Osteoblast (primary cell): Measurements from ENCODE around the gene LHX6. TPM values are rescaled to one million over a fixed set of nuclear protein-coding genes. Genes with fewer than 3 reads are reported as not detected.

Experiments
- DNase-seq: peaks from one replicate; pipeline ENCODE4 v3.0.0; 2011; ENCODE audit warnings: low spot score, mixed read lengths; ENCODE audit not compliant: insufficient read length; ENCODE audit errors: missing footprints
- H2AFZ ChIP-seq: 2 replicates; pipeline ENCODE4 v1.6.0; 2011; ENCODE audit warnings: mild to moderate bottlenecking, low read length
- H3K27ac ChIP-seq: 2 replicates; pipeline ENCODE4 v1.5.1; 2011; ENCODE audit warnings: mild to moderate bottlenecking, low read depth, low read length, moderate library complexity
- H3K27me3 ChIP-seq: 2 replicates; pipeline ENCODE4 v1.6.0; 2012; ENCODE audit warnings: mild to moderate bottlenecking, control low read depth, inconsistent platforms, low read length, moderate library complexity; ENCODE audit not compliant: insufficient read depth
- H3K36me3 ChIP-seq: 2 replicates; pipeline ENCODE4 v1.5.1; 2011; ENCODE audit warnings: mild to moderate bottlenecking, low read length, control low read depth, moderate library complexity; ENCODE audit not compliant: insufficient read depth
- H3K4me1 ChIP-seq: 2 replicates; pipeline ENCODE4 v1.5.1; 2011; ENCODE audit warnings: mild to moderate bottlenecking, low read length, control low read depth, moderate library complexity; ENCODE audit not compliant: insufficient read depth
- H3K4me2 ChIP-seq: 2 replicates; pipeline ENCODE4 v1.6.0; 2011; ENCODE audit warnings: mild to moderate bottlenecking, low read length; ENCODE audit not compliant: insufficient read depth
- H3K4me3 ChIP-seq: fragments of 200-600 bp; sonication (generic); 3 replicates; pipeline ENCODE4 v1.5.1; 2012; ENCODE audit warnings: mild to moderate bottlenecking, low read length, inconsistent platforms; ENCODE audit not compliant: insufficient read depth
- H3K79me2 ChIP-seq: 2 replicates; pipeline ENCODE4 v1.6.0; 2012; ENCODE audit warnings: mild to moderate bottlenecking, low read length, control low read depth, inconsistent platforms; ENCODE audit not compliant: insufficient read depth
- H3K9me3 ChIP-seq: 2 replicates; pipeline ENCODE4 v1.5.1; 2011; ENCODE audit warnings: low read depth, low read length, control low read depth
- H4K20me1 ChIP-seq: 2 replicates; pipeline ENCODE4 v1.6.0; 2012; ENCODE audit warnings: mild to moderate bottlenecking, low read length, control low read depth; ENCODE audit not compliant: insufficient read depth
- CTCF ChIP-seq: IDR thresholded peaks from 2 replicates; pipeline ENCODE4 v1.5.1; 2011; ENCODE audit warnings: mild to moderate bottlenecking, low read depth, low read length, moderate library complexity; ENCODE audit errors: extremely low read depth
- total RNA-seq: library from RNA; depleted of rRNA; stranded (reverse); fragments of >200 nt; gene quantifications from 2 replicates; pipeline ENCODE4 v1.2.3, GENCODE V29; 2012

The LHX6 gene
- total RNA-seq, 1 donor, result not detected

- DNase-seq, result peak; percentile 94
- Histone ChIP-seq H2AFZ (peak within 1 kb of the TSS; percentile 96), H3K9me3 (no peaks in the 10 kb centered on the region), H3K27me3 (no peaks in the 10 kb centered on the region), H3K27ac (peak within 1 kb of the TSS; percentile 96), H3K4me2 (peak within 1 kb of the TSS; percentile 86), H3K36me3 (peaks cover 15% of the 10 kb centered on the region), H3K79me2 (peaks cover 75% of the 10 kb centered on the region), H3K4me1 (peaks cover 29% of the 10 kb centered on the region), H4K20me1 (peaks cover 13% of the 10 kb centered on the region), H3K4me3 (peak within 1 kb of the TSS; percentile 95)
- no peak for TF ChIP-seq CTCF
Observed at GRCh38 chr9:122264360-122265148, 35.8 kb upstream of the LHX6 start, which contains the start of the genes MRRF and RBM18. TSS of gene MRRF (plus strand) at chr9:122264882. CDS start at chr9:122270892, 6,010 bp downstream. TSS of gene RBM18 (minus strand) at chr9:122264840. CDS start at chr9:122261492, 3,348 bp downstream.

DNA sequence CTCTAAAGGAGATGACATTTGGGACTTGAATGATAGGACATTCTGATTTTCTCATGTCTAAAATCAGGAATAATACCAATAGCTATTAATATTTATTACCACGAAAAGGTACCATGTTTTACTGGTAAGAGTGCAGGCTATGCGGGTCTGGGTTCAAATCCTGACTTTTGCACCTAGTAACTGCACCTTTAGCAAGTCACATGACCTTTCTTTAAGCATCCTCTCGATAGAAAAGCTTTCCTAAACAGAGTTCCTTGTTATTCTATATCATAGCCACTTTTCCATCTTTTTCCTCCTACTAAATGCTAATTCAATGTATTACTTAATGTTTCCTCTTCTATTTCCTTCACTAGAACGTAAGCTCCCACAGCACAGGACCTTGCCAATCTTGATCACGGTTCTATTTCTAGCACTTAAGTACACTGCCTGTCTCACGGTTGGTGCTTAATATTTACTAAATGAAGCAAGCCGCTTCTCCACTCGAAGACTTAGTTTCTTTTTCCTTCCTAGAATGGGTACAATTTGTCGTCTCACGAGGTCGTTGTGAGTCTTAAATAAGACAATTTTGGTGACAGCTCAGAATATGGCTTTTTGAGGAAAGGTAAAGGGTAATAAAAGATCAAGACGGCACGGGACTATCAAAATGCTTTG is 35.1 kb upstream of the LHX6 start:
- H3K79me2 ChIP-seq, result peaks cover 75% of the 10 kb centered on the region
- peak overlapping the region; percentile 96 for H3K27ac ChIP-seq
- peak overlapping the region; percentile 95 for H3K4me3 ChIP-seq
- H3K4me1 ChIP-seq, result peaks cover 29% of the 10 kb centered on the region
- no peak for DNase-seq
- peaks cover 22% of the 10 kb centered on the region for H3K36me3 ChIP-seq
- TF ChIP-seq CTCF, result no peak
- no peaks in the 10 kb centered on the region for H3K27me3 ChIP-seq
- peak overlapping the region; percentile 96 for H2AFZ ChIP-seq
- H3K9me3 ChIP-seq, result no peaks in the 10 kb centered on the region
- peaks cover 13% of the 10 kb centered on the region for H4K20me1 ChIP-seq
- H3K4me2 ChIP-seq, result peak overlapping the region; percentile 86

- Histone ChIP-seq H3K9me3 (no peaks in the 10 kb centered on the region), H3K36me3 (peaks cover 29% of the 10 kb centered on the region), H4K20me1 (peaks cover 18% of the 10 kb centered on the region), H3K4me1 (peaks cover 29% of the 10 kb centered on the region), H3K79me2 (peaks cover 73% of the 10 kb centered on the region), H3K4me3 (no peak overlapping the region), H3K4me2 (no peak overlapping the region), H2AFZ (no peak overlapping the region), H3K27me3 (no peaks in the 10 kb centered on the region), H3K27ac (no peak overlapping the region)
- no peak for DNase-seq
- no peak for TF ChIP-seq CTCF
Observed at GRCh38 chr9:122262073-122262472, 33.3 kb upstream of the LHX6 start.

GRCh38 chr9:122261469-122261881 is 32.7 kb upstream of the LHX6 start:
- Histone ChIP-seq H3K4me2 (no peak overlapping the region), H3K79me2 (peaks cover 71% of the 10 kb centered on the region), H3K27me3 (no peaks in the 10 kb centered on the region), H3K36me3 (peaks cover 29% of the 10 kb centered on the region), H2AFZ (no peak overlapping the region), H3K4me3 (no peak overlapping the region), H4K20me1 (peaks cover 18% of the 10 kb centered on the region), H3K4me1 (peaks cover 29% of the 10 kb centered on the region), H3K9me3 (no peaks in the 10 kb centered on the region), H3K27ac (no peak overlapping the region)
- no peak for TF ChIP-seq CTCF
- peak; percentile 94 for DNase-seq
